Calu3 (cell line): Measurements from ENCODE around the gene RAB36. TPM values are rescaled to one million over a fixed set of nuclear protein-coding genes. Genes with fewer than 3 reads are reported as not detected.

ENCODE experiments used
- BruUV-seq: library from RNA; stranded (reverse); fragments of 400-500 nt; replicated peaks from 2 replicates; lab custom pipeline; 2021; lab: Mats Ljungman, UMichigan
- CTCF ChIA-PET: fragments of 300-600 bp; sonication (Branson Sonifier 250); formaldehyde crosslinking; loops from one replicate; lab custom pipeline; 2022; ENCODE audit warnings: antibody characterized with exemption; lab: Charles Lee
- DNase-seq: peaks from one replicate; pipeline ENCODE4 v3.0.0; 2022
- H3K27ac Mint-ChIP-seq: one replicate; pipeline ENCODE4 v1.8.0; 2022; ENCODE audit warnings: mixed read lengths; ENCODE audit not compliant: unreplicated experiment
- H3K27me3 Mint-ChIP-seq: one replicate; pipeline ENCODE4 v1.8.0; 2022; ENCODE audit warnings: mixed read lengths; ENCODE audit not compliant: unreplicated experiment
- H3K36me3 Mint-ChIP-seq: one replicate; pipeline ENCODE4 v1.8.0; 2022; ENCODE audit warnings: mild to moderate bottlenecking, moderate library complexity, mixed read lengths; ENCODE audit not compliant: insufficient read depth, unreplicated experiment
- H3K4me1 Mint-ChIP-seq: one replicate; pipeline ENCODE4 v1.8.0; 2022; ENCODE audit warnings: mild to moderate bottlenecking, low read depth, mixed read lengths; ENCODE audit not compliant: unreplicated experiment
- H3K4me3 Mint-ChIP-seq: one replicate; pipeline ENCODE4 v1.8.0; 2022; ENCODE audit warnings: mild to moderate bottlenecking, low read depth, moderate library complexity, mixed read lengths; ENCODE audit not compliant: unreplicated experiment
- H3K9me3 Mint-ChIP-seq: one replicate; pipeline ENCODE4 v1.8.0; 2022; ENCODE audit warnings: low read depth, mixed read lengths; ENCODE audit not compliant: unreplicated experiment
- CTCF ChIP-seq: fragments of 200-600 bp; IDR thresholded peaks from one replicate; pipeline ENCODE4 v1.8.0; 2022; ENCODE audit warnings: antibody characterized with exemption; ENCODE audit not compliant: unreplicated experiment
- intact Hi-C: fragments of 100-400 bp; cut with micrococcal nuclease; formaldehyde crosslinking; loops from one replicate; pipeline ENCODE4 v1.10.0; 2022; ENCODE audit not compliant: unreplicated experiment
- total RNA-seq: library from RNA; stranded (reverse); gene quantifications from 2 replicates; pipeline ENCODE4 v1.2.3, GENCODE V29; 2022

RAB36 gene
- total RNA-seq, 1 experiment from 2014 or later, result 2.1 TPM

GRCh38 chr22:23203452-23204124, 58.3 kb downstream of the RAB36 start:
- H3K36me3 Mint-ChIP-seq, result peaks cover 26% of the 10 kb centered on the region
- H3K27ac Mint-ChIP-seq, result no peak overlapping the region
- H3K4me1 Mint-ChIP-seq, result peaks cover 8% of the 10 kb centered on the region
- no TSS peak for BruUV-seq
- no peak overlapping the region for H3K4me3 Mint-ChIP-seq
- H3K27me3 Mint-ChIP-seq, result no peaks in the 10 kb centered on the region
- intact Hi-C loops, result no loop called here
- H3K9me3 Mint-ChIP-seq, result no peaks in the 10 kb centered on the region
- CTCF ChIA-PET, result no interaction called here
- TF ChIP-seq CTCF, result no peak
- no peak for DNase-seq

GRCh38 chr22:23204125-23204488, 58.8 kb downstream of the RAB36 start:
- intact Hi-C loops, result no loop called here
- CTCF ChIA-PET, result no interaction called here
- no peak for TF ChIP-seq CTCF
- Mint-ChIP-seq H3K27me3 (no peaks in the 10 kb centered on the region), H3K9me3 (no peaks in the 10 kb centered on the region), H3K4me1 (peaks cover 7% of the 10 kb centered on the region), H3K36me3 (peaks cover 26% of the 10 kb centered on the region), H3K27ac (no peak overlapping the region), H3K4me3 (no peak overlapping the region)
- no peak for DNase-seq
- BruUV-seq, result no TSS peak

GRCh38 chr22:23204541-23205157, 59.4 kb downstream of the RAB36 start:
- Mint-ChIP-seq H3K36me3 (peaks cover 20% of the 10 kb centered on the region), H3K27ac (no peak overlapping the region), H3K4me1 (peaks cover 7% of the 10 kb centered on the region), H3K9me3 (no peaks in the 10 kb centered on the region), H3K27me3 (no peaks in the 10 kb centered on the region), H3K4me3 (no peak overlapping the region)
- DNase-seq, result no peak
- TF ChIP-seq CTCF, result no peak
- intact Hi-C loops, result no loop called here
- BruUV-seq, result no TSS peak
- CTCF ChIA-PET, result no interaction called here

GRCh38 chr22:23205339-23206049, 60.2 kb downstream of the RAB36 start:
- no TSS peak for BruUV-seq
- TF ChIP-seq CTCF, result no peak
- CTCF ChIA-PET, result interaction anchor here (1.2 kb wide), 1 partner anchor 21 kb away, joined by 3 read pairs; no protein-coding TSS in a partner anchor

More at GRCh38 chr22:23205339-23206049, 60.2 kb downstream of the RAB36 start:
- DNase-seq, result no peak
- Mint-ChIP-seq H3K9me3 (no peaks in the 10 kb centered on the region), H3K27ac (no peak overlapping the region), H3K27me3 (no peaks in the 10 kb centered on the region), H3K36me3 (peaks cover 20% of the 10 kb centered on the region), H3K4me1 (peaks cover 7% of the 10 kb centered on the region), H3K4me3 (no peak overlapping the region)
- intact Hi-C loops, result no loop called here
